ENCODE measurements around the gene ZNF423.
A peak's percentile ranks its signal among the peaks of the same experiment; 100 is the strongest.
"Not testable (repeated sequence)": the region's sequence is repeated elsewhere in the genome, so short reads cannot be mapped to it uniquely, and the experiment has no call there.

The ZNF423 gene

GRCh38 chr16:49855822-49856671, at the start of gene ZNF423:
ZNF423 (minus strand) TSS chr16:49856112; CDS start chr16:49855774, 338 bp downstream.
- DNase-seq (ENCODE audit: low read depth in 2 of 2), result no peak

- DNase-seq (ENCODE audit: low read depth in 2 of 2), result no peak
These were observed 48.6 kb upstream of the ZNF423 start for GRCh38 chr16:49904348-49905062.

- no peak for DNase-seq (ENCODE audit: low read depth in 2 of 2)
These were observed 47.0 kb upstream of the ZNF423 start for GRCh38 chr16:49902908-49903307.

GRCh38 chr16:49901711-49902110, 45.8 kb upstream of the ZNF423 start:
- no peak for DNase-seq (ENCODE audit: low read depth in 2 of 2)

DNA sequence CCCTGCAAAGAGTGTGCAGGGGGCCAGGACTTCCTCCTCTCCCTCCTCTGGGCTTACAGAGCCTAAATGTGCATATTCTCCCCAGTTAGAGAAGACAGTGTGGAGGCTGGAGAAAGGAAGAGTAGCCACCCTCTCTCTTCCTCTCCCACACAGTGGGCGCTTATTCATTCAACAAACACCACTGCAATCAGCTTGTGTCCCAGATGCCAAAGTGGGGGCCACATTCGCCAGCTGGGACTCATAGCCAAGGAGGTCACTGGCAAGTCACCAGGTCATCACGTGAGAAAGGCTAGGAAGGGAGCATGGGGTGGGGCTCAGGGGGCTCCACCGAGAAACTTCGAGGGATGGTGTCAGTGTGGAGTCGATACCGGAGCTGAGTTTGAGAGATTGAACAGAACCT, 45.0 kb upstream of the ZNF423 start:
- no peak for DNase-seq (ENCODE audit: low read depth in 2 of 2)

DNA sequence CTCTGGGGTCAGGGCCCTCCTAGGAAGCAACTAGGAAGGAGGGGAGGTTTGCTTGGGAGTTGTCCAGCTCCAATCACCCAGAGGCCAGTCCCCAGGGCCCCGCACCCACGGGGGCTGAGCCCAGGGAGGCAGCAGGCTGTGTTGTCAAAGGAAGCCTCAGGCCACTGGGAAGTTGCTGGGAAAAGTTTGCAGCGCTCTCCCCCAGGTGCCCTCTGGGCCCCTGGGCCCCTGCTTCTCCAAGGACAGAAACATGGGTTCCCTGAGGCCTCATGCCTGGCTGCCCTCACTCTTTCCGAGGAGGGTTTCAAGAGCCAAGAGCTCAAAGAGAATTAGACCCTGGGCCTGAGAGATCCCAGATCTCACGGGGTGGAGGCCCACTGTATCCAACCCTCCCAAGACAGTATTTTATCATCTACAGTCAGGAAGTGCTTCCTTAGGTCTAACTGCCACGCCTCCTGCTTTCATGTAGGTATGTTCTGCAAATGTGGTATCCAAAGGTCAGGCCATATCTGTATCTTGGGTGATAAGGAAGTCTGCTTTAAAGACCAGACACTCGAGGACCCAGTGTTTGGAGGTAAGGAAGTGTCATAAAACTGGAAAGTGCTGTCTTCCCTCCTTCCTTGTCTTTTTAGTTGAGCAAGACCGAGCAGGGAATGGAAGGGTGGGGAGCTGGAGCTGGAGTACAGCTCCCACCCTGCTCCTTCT, 44.2 kb upstream of the ZNF423 start:
- no peak for DNase-seq (ENCODE audit: low read depth in 2 of 2)

- DNase-seq (ENCODE audit: low read depth in 2 of 2), result no peak
These were observed 40.6 kb upstream of the ZNF423 start for GRCh38 chr16:49896447-49896964.

DNA sequence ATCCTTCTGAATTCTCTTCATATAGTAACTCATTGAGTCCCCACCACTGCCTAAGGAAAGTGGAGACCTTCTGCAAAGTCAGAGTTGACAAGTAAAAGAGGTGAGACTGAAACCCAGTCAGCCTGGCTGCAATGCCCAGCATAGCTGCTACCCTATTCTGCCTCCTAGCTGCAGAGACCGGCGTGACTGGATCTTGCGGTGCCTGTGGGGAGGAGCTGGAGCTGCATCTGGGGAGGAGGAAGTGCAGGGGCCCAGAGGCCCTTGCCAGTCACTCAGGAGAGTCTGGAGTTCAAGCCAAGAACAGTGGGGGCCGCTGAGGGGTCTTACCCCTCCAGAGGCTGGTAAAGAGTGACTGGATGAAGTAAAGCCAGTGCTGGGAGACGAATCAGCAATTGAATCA, 35.0 kb upstream of the ZNF423 start:
- peak in 1 of 2 donors; percentile 3 for DNase-seq (ENCODE audit: low read depth in 2 of 2)

DNA sequence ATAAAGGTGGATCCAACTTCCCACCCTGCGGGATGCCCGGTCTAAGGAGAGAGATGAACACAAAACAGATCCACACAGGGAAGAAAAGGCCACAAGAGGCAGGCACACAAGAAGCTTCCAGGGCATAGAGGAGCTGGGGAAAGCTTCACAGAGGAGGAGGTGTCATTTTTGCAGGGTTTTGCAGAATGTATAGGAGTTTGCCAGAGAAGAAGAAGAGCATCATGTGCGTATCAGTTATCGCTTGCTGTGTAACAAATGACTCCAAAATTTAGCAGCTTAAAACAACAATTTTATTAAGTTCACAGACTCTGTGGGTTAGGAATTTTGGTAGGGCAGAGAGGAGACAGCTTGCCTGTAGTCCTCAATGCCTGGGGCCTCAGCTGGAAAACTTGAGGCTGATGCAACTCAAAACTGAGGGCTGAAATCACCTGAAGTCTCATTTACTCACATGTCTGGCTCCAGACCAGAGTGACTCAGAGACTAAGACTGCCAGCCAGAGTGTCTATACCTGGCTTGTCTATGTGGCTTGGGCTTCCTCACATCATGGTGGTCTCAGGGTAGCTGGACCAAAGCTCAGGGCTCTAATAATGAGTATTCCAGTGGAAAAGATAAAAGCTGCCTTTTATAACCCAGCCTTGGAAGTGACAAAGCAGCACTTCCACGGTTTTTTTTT, 33.9 kb upstream of the ZNF423 start:
- DNase-seq (ENCODE audit: low read depth in 2 of 2), result no peak

DNA sequence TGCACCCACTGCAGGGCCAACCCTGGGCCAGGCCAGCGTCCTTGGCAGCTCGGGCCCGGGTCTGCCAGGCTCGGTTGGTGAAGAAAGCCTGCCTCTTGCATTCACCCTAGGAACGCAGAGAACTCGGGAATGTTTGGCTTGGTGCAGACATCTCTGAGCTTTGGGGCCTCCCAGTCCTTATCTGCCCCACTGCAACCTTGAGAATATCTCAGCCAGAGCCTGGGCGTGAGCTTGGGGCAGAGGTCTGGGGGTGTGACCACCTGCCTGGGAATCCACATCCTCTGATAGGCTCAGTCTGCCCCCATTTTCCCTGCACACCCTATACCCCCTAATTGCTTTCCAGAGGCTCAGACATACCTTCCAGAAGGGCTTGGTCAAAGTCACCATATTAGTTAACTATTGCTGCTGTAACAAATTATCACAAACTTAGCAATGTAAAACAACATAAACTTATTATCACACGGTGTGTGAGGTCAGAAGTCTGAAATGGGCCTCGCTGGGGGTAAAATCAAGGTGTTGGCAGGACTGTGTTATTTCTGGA, 30.7 kb upstream of the ZNF423 start:
- DNase-seq (ENCODE audit: low read depth in 2 of 2), result no peak

DNA sequence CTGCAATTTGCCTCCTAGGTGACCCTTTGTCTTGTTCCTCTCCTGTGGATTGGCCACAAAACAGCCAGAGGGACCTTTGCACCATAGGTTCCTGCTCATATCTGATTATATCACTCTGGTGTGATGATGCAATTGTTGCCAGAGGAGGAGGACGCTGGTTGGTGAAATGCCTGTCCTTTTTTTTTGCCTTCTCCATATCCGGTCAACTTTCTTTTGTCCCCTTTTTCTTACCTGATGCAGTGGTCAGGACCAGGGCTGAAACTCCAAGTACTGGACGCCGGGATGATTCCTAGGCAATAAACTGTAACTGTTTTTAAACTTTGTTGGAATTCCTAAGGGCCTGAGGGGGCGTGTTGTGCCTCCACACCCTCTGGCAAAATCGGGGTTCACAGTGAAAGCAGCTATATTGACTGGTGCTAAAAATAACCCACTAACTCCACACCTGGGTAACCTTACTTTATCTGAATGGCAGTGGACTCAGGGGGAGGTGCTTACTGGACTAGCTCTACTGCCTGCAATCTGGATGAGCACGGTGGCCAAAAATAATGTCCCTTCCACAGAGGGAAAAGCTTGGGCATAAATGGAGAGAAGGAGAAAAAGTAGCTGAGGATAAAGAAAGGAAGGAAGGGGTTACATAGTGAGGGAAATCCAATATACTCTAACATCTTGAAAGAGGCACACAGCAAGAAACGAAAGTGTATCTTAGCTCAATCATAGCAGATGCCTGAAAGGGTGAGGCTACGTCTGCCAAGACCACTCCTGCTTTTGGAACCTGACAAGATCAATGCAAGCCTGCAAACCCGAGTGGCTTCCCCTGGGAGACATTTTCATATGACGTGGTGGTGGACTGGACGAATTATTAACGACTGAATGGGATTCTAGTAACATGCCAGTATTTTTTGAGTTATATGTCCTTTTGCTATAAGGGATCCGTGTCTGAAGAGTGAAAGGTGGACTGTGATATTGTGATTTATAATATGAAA, 28.4 kb upstream of the ZNF423 start:
- no peak for DNase-seq (ENCODE audit: low read depth in 2 of 2)

- DNase-seq (ENCODE audit: low read depth in 2 of 2), result no peak
These were observed 27.4 kb upstream of the ZNF423 start for GRCh38 chr16:49883076-49884014.

- DNase-seq (ENCODE audit: low read depth in 2 of 2), result no peak
These were observed 26.0 kb upstream of the ZNF423 start for GRCh38 chr16:49881890-49882289.

- DNase-seq (ENCODE audit: low read depth in 2 of 2), result not testable (repeated sequence)
These were observed 22.6 kb upstream of the ZNF423 start for GRCh38 chr16:49878540-49878939.

GRCh38 chr16:49876716-49877129, 20.8 kb upstream of the ZNF423 start:
- DNase-seq (ENCODE audit: low read depth in 2 of 2), result peak in 1 of 2 donors; percentile 38

GRCh38 chr16:49875806-49876715, 20.1 kb upstream of the ZNF423 start:
- DNase-seq (ENCODE audit: low read depth in 2 of 2), result no peak

GRCh38 chr16:49874613-49875237, 18.8 kb upstream of the ZNF423 start:
- DNase-seq (ENCODE audit: low read depth in 2 of 2), result no peak
